WTC11 (cell line): ENCODE data around the gene B4GALT2. TPM values are rescaled to one million over a fixed set of nuclear protein-coding genes. Genes with fewer than 3 reads are reported as not detected.

ENCODE experiments used
- ATAC-seq: fragments of 200-7000 bp; cut with Tn5 transposase; 2 replicates; pipeline ENCODE4 v1.10.0; 2021; ENCODE audit warnings: mild to moderate bottlenecking, moderate library complexity
- CTCF ChIA-PET: fragments of 300-600 bp; sonication (Branson Sonifier 250); formaldehyde crosslinking; loops from one replicate; lab custom pipeline; 2021; ENCODE audit warnings: antibody characterized with exemption; lab: Charles Lee
- POLR2A ChIA-PET: fragments of 350-600 bp; sonication (Branson Sonifier 250); formaldehyde crosslinking; loops from one replicate; lab custom pipeline; 2021; ENCODE audit warnings: antibody characterized with exemption; lab: Charles Lee
- DNase-seq: peaks from one replicate; pipeline ENCODE4 v3.0.0; 2021; ENCODE audit warnings: low spot score
- H3K27ac Mint-ChIP-seq: 2 replicates; pipeline ENCODE4 v1.8.0; 2021; ENCODE audit warnings: mixed read lengths
- H3K27me3 Mint-ChIP-seq: 2 replicates; pipeline ENCODE4 v1.8.0; 2021; ENCODE audit warnings: low read depth, mild to moderate bottlenecking, moderate library complexity, mixed read lengths
- H3K36me3 Mint-ChIP-seq: 2 replicates; pipeline ENCODE4 v1.8.0; 2021; ENCODE audit warnings: mixed read lengths
- H3K4me1 Mint-ChIP-seq: 2 replicates; pipeline ENCODE4 v1.8.0; 2022; ENCODE audit warnings: mixed read lengths
- H3K4me3 Mint-ChIP-seq: 2 replicates; pipeline ENCODE4 v1.8.0; 2021; ENCODE audit warnings: mild to moderate bottlenecking, moderate library complexity, mixed read lengths
- H3K9me3 Mint-ChIP-seq: 2 replicates; pipeline ENCODE4 v1.8.0; 2021; ENCODE audit warnings: mixed read lengths
- AR ChIP-seq: fragments of 250-450 bp; sonication (Bioruptor Pico); IDR thresholded peaks from 2 replicates; pipeline ENCODE4 v1.9.0; 2021; ENCODE audit warnings: mild to moderate bottlenecking
- E2F5 ChIP-seq: sonication (generic); formaldehyde crosslinking; IDR thresholded peaks from 2 replicates; pipeline ENCODE4 v1.8.1; 2022; ENCODE audit warnings: mild to moderate bottlenecking, moderate library complexity, missing genetic modification reagents
- FOXJ3 ChIP-seq: sonication (generic); formaldehyde crosslinking; IDR thresholded peaks from 2 replicates; pipeline ENCODE4 v1.9.0; 2021; ENCODE audit warnings: missing genetic modification reagents, mild to moderate bottlenecking, borderline replicate concordance
- GABPB1 ChIP-seq: sonication (generic); formaldehyde crosslinking; IDR thresholded peaks from 2 replicates; pipeline ENCODE4 v1.8.1; 2023; ENCODE audit warnings: mild to moderate bottlenecking, missing genetic modification reagents
- HMGA2 ChIP-seq: fragments of 250-450 bp; sonication (Bioruptor Pico); IDR thresholded peaks from 2 replicates; pipeline ENCODE4 v1.4.0; 2021; ENCODE audit warnings: mild to moderate bottlenecking, moderate library complexity
- IRF1 ChIP-seq: sonication (generic); formaldehyde crosslinking; IDR thresholded peaks from 2 replicates; pipeline ENCODE4 v1.8.0; 2023; ENCODE audit warnings: missing genetic modification reagents
- JUN ChIP-seq: sonication (generic); formaldehyde crosslinking; IDR thresholded peaks from 2 replicates; pipeline ENCODE4 v1.8.0; 2023; ENCODE audit warnings: mild to moderate bottlenecking, missing genetic modification reagents
- NR1H2 ChIP-seq: sonication (generic); formaldehyde crosslinking; IDR thresholded peaks from 2 replicates; pipeline ENCODE4 v1.9.0; 2021; ENCODE audit warnings: mild to moderate bottlenecking, moderate library complexity, missing genetic modification reagents
- RELA ChIP-seq: sonication (generic); formaldehyde crosslinking; IDR thresholded peaks from 2 replicates; pipeline ENCODE4 v1.8.1; 2022; ENCODE audit warnings: missing genetic modification reagents, mild to moderate bottlenecking, borderline replicate concordance
- SMAD4 ChIP-seq: sonication (generic); formaldehyde crosslinking; IDR thresholded peaks from 2 replicates; pipeline ENCODE4 v1.8.0; 2022; ENCODE audit warnings: mild to moderate bottlenecking, missing genetic modification reagents
- STAT6 ChIP-seq: sonication (generic); formaldehyde crosslinking; conservative IDR thresholded peaks from 2 replicates; pipeline ENCODE4 v1.8.1; 2023; ENCODE audit warnings: mild to moderate bottlenecking, low read depth, missing genetic modification reagents, moderate library complexity
- TCF7 ChIP-seq: sonication (generic); formaldehyde crosslinking; IDR thresholded peaks from 2 replicates; pipeline ENCODE4 v1.8.0; 2022; ENCODE audit warnings: mild to moderate bottlenecking, low read depth, missing genetic modification reagents, moderate library complexity
- USF2 ChIP-seq: sonication (generic); formaldehyde crosslinking; IDR thresholded peaks from 2 replicates; pipeline ENCODE4 v1.8.1; 2023; ENCODE audit warnings: mild to moderate bottlenecking, missing genetic modification reagents, moderate library complexity
- ZNF317 ChIP-seq: sonication (generic); formaldehyde crosslinking; IDR thresholded peaks from 2 replicates; pipeline ENCODE4 v1.8.1; 2023; ENCODE audit warnings: low read depth, mild to moderate bottlenecking, moderate library complexity, missing genetic modification reagents, borderline replicate concordance
- ZNF396 ChIP-seq: fragments of 250-450 bp; sonication (Bioruptor Pico); IDR thresholded peaks from 2 replicates; pipeline ENCODE4 v1.8.0; 2021; ENCODE audit warnings: mild to moderate bottlenecking, moderate library complexity, borderline replicate concordance
- ZNF416 ChIP-seq: fragments of 250-450 bp; sonication (Bioruptor Pico); IDR thresholded peaks from 2 replicates; pipeline ENCODE4 v1.9.0; 2021; ENCODE audit warnings: mild to moderate bottlenecking, inconsistent platforms
- ZNF512 ChIP-seq: sonication (generic); formaldehyde crosslinking; IDR thresholded peaks from 2 replicates; pipeline ENCODE4 v1.8.1; 2022; ENCODE audit warnings: missing genetic modification reagents, borderline replicate concordance
- total RNA-seq: library from RNA; stranded (reverse); gene quantifications from 3 replicates; pipeline ENCODE4 v1.2.3, GENCODE V29; 2021

Gene B4GALT2
- total RNA-seq, 1 experiment from 2014 or later = 66.7 TPM

GRCh38 chr1:44021581-44022321 lies 42.7 kb downstream of the B4GALT2 start (continued):
- TF ChIP-seq USF2 (CRISPR knock-in tag) (no peak), HMGA2 (CRISPR knock-in tag) (no peak)

GRCh38 chr1:44024031-44024902 lies 45.3 kb downstream of the B4GALT2 start:
- H3K36me3 Mint-ChIP-seq = 0 out of 2 replicates have a peak, but pooled peaks cover 4% of the 10 kb centered on the region
- POLR2A ChIA-PET = no interaction called here
- H3K9me3 Mint-ChIP-seq = no peaks in the 10 kb centered on the region
- CTCF ChIA-PET = interaction anchor here (1.2 kb wide), 2 partner anchors 12 to 19 kb away, joined by 4 to 5 read pairs; no protein-coding TSS in a partner anchor
- H3K27me3 Mint-ChIP-seq = no peaks in the 10 kb centered on the region
- TF ChIP-seq ZNF396 (CRISPR knock-in tag) = no peak
- TF ChIP-seq FOXJ3 (CRISPR knock-in tag) = no peak
- TF ChIP-seq ZNF416 (CRISPR knock-in tag) = no peak
- TF ChIP-seq JUN = no peak
- TF ChIP-seq IRF1 (CRISPR knock-in tag) = no peak
- TF ChIP-seq ZNF317 (CRISPR knock-in tag) = no peak
- TF ChIP-seq AR = no peak
- TF ChIP-seq SMAD4 (CRISPR knock-in tag) = no peak
- TF ChIP-seq GABPB1 (CRISPR knock-in tag) = no peak
- no peak for TF ChIP-seq E2F5 (CRISPR knock-in tag)
- TF ChIP-seq STAT6 (CRISPR knock-in tag) = no peak
- TF ChIP-seq RELA (CRISPR knock-in tag) = no peak
- no peak for TF ChIP-seq TCF7 (CRISPR knock-in tag)
- no peak for TF ChIP-seq ZNF512
- TF ChIP-seq NR1H2 (CRISPR knock-in tag) = no peak
- ATAC-seq = no peak
- H3K27ac Mint-ChIP-seq = no peak overlapping the region
- no peak overlapping the region for H3K4me3 Mint-ChIP-seq
- DNase-seq = no peak
- H3K4me1 Mint-ChIP-seq = peaks cover 22% of the 10 kb centered on the region
